OCI-LY1 (cell line): Measurements from ENCODE around the gene CACNA2D3.

Experiments used
- EZH2 ChIP-seq: fragments of 200-600 bp; sonication (generic), shearing (Covaris generic); IDR thresholded peaks from 2 replicates; pipeline ENCODE4 v1.8.0; 2017; ENCODE audit warnings: borderline replicate concordance, mixed run types, mild to moderate bottlenecking, antibody characterized with exemption, low read length, moderate library complexity, mixed read lengths
- TF ChIP-seq, protein P1 (sequence below): fragments of 200-600 bp; sonication (generic), shearing (Covaris generic); IDR thresholded peaks from 2 replicates; pipeline ENCODE4 v1.5.1; 2017; ENCODE audit warnings: mild to moderate bottlenecking, antibody characterized with exemption, low read length, moderate library complexity, mixed read lengths

DNA sequence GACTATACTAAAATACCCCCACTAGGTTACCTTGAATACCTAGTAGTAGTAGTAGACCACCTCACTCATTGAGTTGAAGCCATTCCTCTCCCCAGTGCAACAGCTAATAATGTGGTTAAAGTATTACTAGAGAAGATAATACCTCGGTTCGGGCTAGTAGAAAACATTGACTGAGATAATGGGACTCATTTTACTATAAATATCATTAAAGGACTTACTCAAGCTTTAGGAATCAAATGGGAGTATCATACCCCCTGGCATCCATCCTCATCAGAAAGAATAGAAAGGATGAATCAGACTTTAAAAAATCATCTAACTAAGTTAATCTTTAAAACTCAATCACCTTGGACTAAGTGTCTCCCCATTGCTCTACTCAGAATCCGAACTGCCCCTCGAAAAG, 49.0 kb upstream of the CACNA2D3 start:
- TF ChIP-seq, protein P1, sequence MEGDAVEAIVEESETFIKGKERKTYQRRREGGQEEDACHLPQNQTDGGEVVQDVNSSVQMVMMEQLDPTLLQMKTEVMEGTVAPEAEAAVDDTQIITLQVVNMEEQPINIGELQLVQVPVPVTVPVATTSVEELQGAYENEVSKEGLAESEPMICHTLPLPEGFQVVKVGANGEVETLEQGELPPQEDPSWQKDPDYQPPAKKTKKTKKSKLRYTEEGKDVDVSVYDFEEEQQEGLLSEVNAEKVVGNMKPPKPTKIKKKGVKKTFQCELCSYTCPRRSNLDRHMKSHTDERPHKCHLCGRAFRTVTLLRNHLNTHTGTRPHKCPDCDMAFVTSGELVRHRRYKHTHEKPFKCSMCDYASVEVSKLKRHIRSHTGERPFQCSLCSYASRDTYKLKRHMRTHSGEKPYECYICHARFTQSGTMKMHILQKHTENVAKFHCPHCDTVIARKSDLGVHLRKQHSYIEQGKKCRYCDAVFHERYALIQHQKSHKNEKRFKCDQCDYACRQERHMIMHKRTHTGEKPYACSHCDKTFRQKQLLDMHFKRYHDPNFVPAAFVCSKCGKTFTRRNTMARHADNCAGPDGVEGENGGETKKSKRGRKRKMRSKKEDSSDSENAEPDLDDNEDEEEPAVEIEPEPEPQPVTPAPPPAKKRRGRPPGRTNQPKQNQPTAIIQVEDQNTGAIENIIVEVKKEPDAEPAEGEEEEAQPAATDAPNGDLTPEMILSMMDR, result no peak
- TF ChIP-seq EZH2, result no peak
